Activated CD8-positive, alpha-beta T cell treated with anti-CD3 and anti-CD28 coated beads for 36 hours (primary cell): ENCODE data around the gene DICER1. TPM values are rescaled to one million over a fixed set of nuclear protein-coding genes. Genes with fewer than 3 reads are reported as not detected.

ENCODE experiments used
- ATAC-seq: fragments of 200-7000 bp; cut with Tn5 transposase; one replicate; pipeline ENCODE4 v1.10.0; 2021; ENCODE audit warnings: mild to moderate bottlenecking, moderate library complexity
- CTCF ChIA-PET: fragments of 350-600 bp; sonication (Branson Sonifier 250); formaldehyde crosslinking; loops from one replicate; lab custom pipeline; 2021; ENCODE audit warnings: antibody characterized with exemption; lab: Charles Lee
- POLR2A ChIA-PET: fragments of 350-600 bp; sonication (Branson Sonifier 250); formaldehyde crosslinking; loops from one replicate; lab custom pipeline; 2021; ENCODE audit warnings: antibody characterized with exemption; lab: Charles Lee
- DNase-seq: peaks from one replicate; pipeline ENCODE4 v3.0.0-alpha.2; 2020
- H3K27ac Mint-ChIP-seq: one replicate; pipeline ENCODE4 v1.8.0; 2021; ENCODE audit warnings: mild to moderate bottlenecking, mixed read lengths
- H3K27me3 Mint-ChIP-seq: one replicate; pipeline ENCODE4 v1.8.0; 2021; ENCODE audit warnings: mixed read lengths
- H3K36me3 Mint-ChIP-seq: one replicate; pipeline ENCODE4 v1.8.0; 2021; ENCODE audit warnings: low read depth, mixed read lengths
- H3K4me1 Mint-ChIP-seq: one replicate; pipeline ENCODE4 v1.8.0; 2021; ENCODE audit warnings: low read depth, mixed read lengths
- H3K4me3 Mint-ChIP-seq: one replicate; pipeline ENCODE4 v1.8.0; 2021; ENCODE audit warnings: mild to moderate bottlenecking, moderate library complexity, mixed read lengths
- H3K9me3 Mint-ChIP-seq: one replicate; pipeline ENCODE4 v1.8.0; 2021; ENCODE audit warnings: mixed read lengths
- intact Hi-C: fragments of 100-400 bp; cut with micrococcal nuclease; formaldehyde crosslinking; loops from one replicate; pipeline ENCODE4 v1.10.0; 2022
- total RNA-seq, 2 experiments: library from RNA; stranded (reverse); gene quantifications; one replicate each; pipeline ENCODE4 v1.2.3, GENCODE V29; 2021
- TF ChIP-seq, protein P1 (sequence below): fragments of 200-600 bp; IDR thresholded peaks from one replicate; pipeline ENCODE4 v1.8.0; 2022; ENCODE audit warnings: antibody characterized with exemption, mild to moderate bottlenecking

The DICER1 gene
- total RNA-seq, 2 experiments from 2014 or later: 45.3 to 50.3 TPM

DNA sequence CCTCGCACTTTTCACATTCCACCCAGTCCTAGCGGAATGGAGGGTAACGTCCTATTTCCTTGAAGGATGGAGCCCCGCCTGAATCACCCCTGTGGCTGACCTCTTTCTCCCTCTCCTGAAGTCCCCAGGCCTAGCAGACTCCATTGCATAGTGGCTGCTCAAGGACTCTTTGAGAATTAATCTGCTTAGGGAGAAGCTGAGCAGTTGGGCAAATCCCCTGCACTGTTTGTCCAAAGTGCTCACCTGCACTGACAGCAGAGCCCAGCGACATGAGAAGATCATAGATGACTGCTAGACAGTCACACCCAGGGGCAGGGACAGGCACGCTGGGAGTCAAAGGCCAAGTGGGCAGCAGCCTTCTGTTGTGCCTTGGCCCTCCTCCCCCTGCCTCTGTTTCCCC is 37.7 kb upstream of the DICER1 start:
- TF ChIP-seq, protein P1, sequence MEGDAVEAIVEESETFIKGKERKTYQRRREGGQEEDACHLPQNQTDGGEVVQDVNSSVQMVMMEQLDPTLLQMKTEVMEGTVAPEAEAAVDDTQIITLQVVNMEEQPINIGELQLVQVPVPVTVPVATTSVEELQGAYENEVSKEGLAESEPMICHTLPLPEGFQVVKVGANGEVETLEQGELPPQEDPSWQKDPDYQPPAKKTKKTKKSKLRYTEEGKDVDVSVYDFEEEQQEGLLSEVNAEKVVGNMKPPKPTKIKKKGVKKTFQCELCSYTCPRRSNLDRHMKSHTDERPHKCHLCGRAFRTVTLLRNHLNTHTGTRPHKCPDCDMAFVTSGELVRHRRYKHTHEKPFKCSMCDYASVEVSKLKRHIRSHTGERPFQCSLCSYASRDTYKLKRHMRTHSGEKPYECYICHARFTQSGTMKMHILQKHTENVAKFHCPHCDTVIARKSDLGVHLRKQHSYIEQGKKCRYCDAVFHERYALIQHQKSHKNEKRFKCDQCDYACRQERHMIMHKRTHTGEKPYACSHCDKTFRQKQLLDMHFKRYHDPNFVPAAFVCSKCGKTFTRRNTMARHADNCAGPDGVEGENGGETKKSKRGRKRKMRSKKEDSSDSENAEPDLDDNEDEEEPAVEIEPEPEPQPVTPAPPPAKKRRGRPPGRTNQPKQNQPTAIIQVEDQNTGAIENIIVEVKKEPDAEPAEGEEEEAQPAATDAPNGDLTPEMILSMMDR: no peak
- Mint-ChIP-seq H3K27me3 (no peaks in the 10 kb centered on the region), H3K4me1 (peaks cover 5% of the 10 kb centered on the region), H3K36me3 (no peaks in the 10 kb centered on the region), H3K27ac (no peak overlapping the region), H3K4me3 (no peak overlapping the region), H3K9me3 (no peaks in the 10 kb centered on the region)
- intact Hi-C loops: no loop called here
- no peak for DNase-seq
- ChIA-PET POLR2A (no interaction called here), CTCF (interaction anchor here (0.6 kb wide), 1 partner anchor 11 kb away, joined by 3 read pairs; no protein-coding TSS in a partner anchor)
- no peak for ATAC-seq

DNA sequence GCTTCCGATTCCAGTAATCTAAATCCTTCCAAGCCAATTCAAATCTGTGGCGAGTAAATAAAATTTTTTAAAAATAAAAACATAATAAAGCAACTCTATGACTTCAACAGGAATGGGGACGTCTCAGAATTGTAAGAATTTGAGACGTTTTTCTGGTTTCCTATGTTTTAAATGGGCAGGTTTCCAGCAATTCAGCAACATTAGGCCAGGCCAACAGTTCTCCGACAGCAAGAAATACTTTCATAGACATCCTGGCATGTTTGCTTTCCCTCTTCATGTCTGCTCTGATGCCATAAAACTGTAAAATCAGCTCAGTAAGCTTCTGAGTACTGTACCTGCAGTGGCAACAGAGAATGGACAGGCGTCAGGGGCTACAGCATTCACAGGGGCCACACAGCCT is 35.8 kb upstream of the DICER1 start:
- Mint-ChIP-seq H3K27ac (no peak overlapping the region), H3K4me1 (peaks cover 5% of the 10 kb centered on the region), H3K9me3 (no peaks in the 10 kb centered on the region), H3K4me3 (no peak overlapping the region), H3K36me3 (no peaks in the 10 kb centered on the region), H3K27me3 (no peaks in the 10 kb centered on the region)
- TF ChIP-seq, protein P1: no peak
- ATAC-seq: no peak
- POLR2A ChIA-PET: no interaction called here
- CTCF ChIA-PET: no interaction called here
- intact Hi-C loops: no loop called here
- DNase-seq: no peak

DNA sequence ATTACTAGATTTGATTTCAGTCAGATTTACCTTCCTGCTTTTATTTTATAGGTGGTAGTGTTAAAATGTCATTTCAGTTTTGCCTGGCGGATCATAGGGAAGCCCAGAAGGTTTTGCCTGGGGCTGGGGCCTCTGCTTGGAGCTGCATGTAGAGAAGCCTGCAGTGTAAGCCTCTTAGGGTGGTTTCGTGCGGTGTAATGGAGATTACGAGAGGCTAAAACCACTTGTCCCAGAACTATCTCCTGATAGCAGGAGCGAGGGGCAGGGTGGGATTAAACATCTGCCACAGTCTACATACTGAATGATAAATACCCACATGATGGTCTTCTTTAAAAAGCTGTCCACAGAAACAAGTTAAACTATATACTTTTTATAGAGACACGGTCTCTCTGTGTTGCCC is 35.0 kb upstream of the DICER1 start:
- no peak overlapping the region for H3K4me3 Mint-ChIP-seq
- TF ChIP-seq, protein P1: no peak
- peaks cover 5% of the 10 kb centered on the region for H3K4me1 Mint-ChIP-seq
- POLR2A ChIA-PET: no interaction called here
- no peak for DNase-seq
- H3K27me3 Mint-ChIP-seq: no peaks in the 10 kb centered on the region
- no peak for ATAC-seq
- intact Hi-C loops: no loop called here
- H3K9me3 Mint-ChIP-seq: no peaks in the 10 kb centered on the region
- no peaks in the 10 kb centered on the region for H3K36me3 Mint-ChIP-seq
- no peak overlapping the region for H3K27ac Mint-ChIP-seq
- CTCF ChIA-PET: no interaction called here

DNA sequence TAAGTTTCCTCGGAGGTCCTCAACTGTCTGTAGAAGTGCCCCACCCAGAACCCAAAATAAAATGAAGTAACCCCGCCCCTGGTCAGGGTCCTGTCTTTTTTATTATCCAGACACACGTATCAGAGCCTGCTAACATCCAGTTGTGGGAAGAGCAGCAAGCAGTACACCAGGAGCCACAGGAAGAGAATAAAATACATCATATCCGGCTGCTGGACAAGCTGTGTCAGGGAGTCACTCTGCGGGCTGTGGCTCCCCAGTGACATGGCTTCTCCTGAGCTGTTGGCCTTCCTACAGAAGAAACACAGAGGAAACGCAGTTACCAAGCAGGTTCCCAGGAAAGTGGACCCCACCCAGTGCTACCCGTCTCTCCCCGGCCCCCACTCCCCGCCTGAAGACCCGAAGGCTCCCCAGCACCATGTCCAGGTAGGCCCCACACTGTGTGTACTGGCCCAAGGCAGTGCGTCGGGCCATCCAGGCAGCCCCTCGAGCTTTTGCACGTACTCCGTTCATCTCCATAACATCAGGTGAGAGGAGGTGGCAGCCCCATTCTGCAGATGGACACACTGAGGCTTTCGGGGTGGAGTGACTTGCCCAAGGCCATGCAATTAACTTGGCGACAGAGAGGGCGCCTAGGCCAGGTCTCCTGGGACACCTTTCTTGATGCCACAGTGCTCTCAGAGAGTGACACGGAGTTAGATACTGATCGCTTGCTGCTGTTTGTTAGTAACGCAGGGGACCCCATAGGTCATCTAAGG is 34.3 kb upstream of the DICER1 start:
- ChIA-PET CTCF (no interaction called here), POLR2A (no interaction called here)
- TF ChIP-seq, protein P1: no peak
- Mint-ChIP-seq H3K27me3 (no peaks in the 10 kb centered on the region), H3K36me3 (no peaks in the 10 kb centered on the region), H3K9me3 (no peaks in the 10 kb centered on the region), H3K4me1 (peaks cover 4% of the 10 kb centered on the region), H3K4me3 (no peak overlapping the region), H3K27ac (no peak overlapping the region)
- intact Hi-C loops: no loop called here
- DNase-seq (no peak), ATAC-seq (no peak)

DNA sequence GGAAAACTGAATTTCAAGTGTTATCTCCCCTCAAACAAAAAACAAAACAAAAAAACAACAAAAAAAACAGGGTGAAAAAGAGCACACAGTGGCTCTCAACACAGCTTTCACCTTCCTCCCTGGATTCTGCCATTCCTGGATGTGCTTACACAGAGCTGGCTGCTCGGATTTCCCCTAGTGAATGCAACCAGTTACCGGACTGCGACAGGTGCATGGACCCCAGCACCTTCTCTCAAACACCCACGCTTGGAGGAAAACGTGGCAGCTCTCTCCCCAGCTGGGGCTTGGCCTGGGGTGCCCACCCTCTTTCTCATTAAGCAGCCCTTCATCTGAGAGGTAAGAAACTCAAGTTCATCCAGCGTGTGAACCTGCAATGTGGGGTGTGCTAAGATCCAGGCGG is 33.5 kb upstream of the DICER1 start:
- TF ChIP-seq, protein P1: no peak
- no peak for ATAC-seq
- no peak overlapping the region for H3K27ac Mint-ChIP-seq
- peaks cover 6% of the 10 kb centered on the region for H3K27me3 Mint-ChIP-seq
- intact Hi-C loops: no loop called here
- no peak overlapping the region for H3K4me3 Mint-ChIP-seq
- no peaks in the 10 kb centered on the region for H3K36me3 Mint-ChIP-seq
- H3K4me1 Mint-ChIP-seq: no peaks in the 10 kb centered on the region
- DNase-seq: no peak
- no peaks in the 10 kb centered on the region for H3K9me3 Mint-ChIP-seq
- ChIA-PET POLR2A (no interaction called here), CTCF (no interaction called here)
